GM19023 (cell line): ENCODE data around the gene ZC3H18.
A peak's percentile ranks its signal among the peaks of the same experiment; 100 is the strongest.

Experiments
- ATAC-seq: cut with Tn5 transposase; IDR thresholded peaks from one replicate; pipeline ENCODE4 v1.9.1; 2021; ENCODE audit warnings: mild to moderate bottlenecking, moderate library complexity; ENCODE audit not compliant: unreplicated experiment

Gene ZC3H18

DNA sequence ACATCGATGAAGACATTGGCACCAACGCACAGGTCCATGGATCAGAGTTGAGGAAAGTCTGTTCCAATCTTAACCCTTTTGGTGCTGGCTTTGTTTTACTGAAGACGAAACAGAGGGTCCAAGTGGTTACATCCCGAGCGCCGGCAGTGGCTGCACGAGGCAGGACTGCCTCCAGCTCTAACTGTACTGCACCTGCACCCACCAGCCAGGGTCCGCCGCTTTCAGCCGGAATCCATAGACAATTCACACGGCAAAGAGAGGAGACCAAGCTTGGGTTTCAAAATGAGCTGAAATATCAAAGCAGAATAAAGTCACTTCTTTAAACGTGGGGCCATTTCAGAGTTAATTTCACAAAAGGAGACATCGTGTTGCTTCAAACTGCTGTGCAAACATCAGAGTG is 21.2 kb upstream of the ZC3H18 start:
- no peak for ATAC-seq

DNA sequence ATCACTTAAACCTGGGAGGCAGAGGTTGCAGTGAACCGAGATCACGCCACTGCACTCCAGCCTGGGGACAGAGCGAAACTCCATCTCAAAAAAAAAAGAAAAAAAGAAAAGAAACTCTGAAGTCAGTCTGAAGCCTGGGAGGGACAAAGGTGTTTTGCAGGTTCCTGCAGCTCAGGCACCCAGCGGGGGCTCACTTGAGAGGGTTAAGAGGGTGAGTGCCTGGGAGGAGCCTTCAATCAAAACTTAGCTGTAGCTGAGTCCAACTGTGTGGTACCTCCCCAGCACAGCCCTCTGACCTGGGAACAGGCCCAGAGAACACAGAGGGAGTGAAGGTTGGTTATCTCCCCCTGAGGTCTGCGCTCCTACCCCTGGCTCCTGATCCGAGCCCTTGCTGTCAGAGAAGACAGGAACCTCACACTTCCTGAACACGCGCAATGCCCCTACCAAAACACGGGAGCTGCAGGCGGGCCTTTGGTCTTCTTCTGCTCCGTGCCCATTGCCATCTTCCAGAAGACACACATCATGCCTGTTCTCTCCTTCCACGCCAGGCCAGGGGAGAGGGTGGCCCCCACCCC is 20.4 kb upstream of the ZC3H18 start:
- no peak for ATAC-seq

DNA sequence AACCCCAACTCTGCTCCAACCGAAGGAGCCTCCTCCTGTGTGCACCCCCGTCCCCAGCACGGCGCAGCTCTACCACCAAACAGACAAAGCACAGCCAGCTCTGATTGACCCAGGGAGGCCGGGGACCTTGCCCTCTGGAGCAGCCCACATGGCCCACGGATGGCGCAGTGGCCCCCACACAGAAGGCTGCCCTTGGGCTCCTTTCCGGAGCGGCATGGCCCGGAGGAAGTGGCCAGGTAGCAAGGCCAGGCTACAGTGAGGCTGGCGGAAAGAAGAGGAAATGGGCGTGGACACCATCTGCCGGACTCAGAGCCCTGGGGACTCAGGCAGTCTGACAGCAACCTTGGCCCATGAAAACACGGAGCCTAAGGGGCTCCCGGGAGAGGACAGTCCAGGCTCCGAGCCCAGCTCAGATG is 19.9 kb upstream of the ZC3H18 start:
- no peak for ATAC-seq

DNA sequence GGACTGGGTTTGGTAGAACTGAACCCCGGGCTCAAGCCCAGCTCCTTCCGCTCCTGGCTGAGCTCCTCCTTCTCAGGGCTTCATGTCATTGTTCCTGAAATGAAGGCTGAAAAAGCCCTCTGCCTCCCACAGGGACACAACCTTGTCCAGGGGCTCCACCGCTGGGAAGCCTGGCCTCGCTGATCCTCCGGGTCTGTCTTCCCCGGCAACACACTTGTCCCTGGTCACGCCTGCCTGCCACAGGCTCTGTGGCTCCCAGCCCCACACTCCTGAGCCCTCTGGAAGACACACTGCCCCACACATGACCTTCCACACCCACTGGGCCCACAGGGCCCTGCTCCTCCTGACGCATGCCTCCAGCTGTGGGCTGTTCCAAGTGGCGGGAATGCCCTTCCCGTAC is 18.0 kb upstream of the ZC3H18 start:
- ATAC-seq: no peak

DNA sequence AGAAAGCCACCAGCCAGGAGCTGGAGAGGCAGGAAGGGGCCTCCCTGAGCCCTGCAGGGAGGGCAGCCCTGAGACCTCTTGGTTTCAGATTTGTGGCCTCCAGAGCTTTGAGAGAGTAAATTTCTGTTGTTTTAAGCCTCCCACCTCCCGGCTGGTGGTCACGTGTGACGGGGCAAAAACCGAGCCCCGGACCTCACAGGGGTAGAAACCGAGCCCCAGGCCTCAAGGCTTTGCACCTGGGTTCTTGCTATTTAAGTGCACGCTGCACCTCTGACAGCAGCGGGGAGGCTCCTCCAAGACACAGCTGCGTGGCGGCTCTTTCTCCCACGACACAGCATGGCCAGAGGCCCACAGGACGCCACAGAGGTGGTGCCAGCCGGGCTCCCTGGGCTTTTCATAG is 17.4 kb upstream of the ZC3H18 start:
- ATAC-seq: no peak

DNA sequence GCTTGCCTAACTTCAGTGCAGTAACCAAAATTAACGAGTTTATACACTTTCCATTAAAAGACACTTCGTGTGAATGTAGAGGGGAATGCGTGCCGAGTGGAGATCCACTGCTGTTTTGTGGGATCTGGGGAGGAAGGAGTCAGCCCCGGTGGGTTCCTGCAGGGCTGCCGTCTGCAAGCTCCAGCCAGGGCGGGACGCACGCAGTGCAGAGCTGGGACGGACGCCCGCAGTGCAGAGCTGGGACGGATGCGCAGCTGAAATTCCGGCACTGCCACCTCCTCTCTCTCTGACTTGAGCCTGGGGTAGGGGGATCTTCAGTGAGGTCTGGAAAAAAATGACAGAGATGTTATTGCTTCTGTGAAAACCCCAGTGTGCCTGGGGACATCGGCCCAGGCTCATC is 16.5 kb upstream of the ZC3H18 start:
- no peak for ATAC-seq

DNA sequence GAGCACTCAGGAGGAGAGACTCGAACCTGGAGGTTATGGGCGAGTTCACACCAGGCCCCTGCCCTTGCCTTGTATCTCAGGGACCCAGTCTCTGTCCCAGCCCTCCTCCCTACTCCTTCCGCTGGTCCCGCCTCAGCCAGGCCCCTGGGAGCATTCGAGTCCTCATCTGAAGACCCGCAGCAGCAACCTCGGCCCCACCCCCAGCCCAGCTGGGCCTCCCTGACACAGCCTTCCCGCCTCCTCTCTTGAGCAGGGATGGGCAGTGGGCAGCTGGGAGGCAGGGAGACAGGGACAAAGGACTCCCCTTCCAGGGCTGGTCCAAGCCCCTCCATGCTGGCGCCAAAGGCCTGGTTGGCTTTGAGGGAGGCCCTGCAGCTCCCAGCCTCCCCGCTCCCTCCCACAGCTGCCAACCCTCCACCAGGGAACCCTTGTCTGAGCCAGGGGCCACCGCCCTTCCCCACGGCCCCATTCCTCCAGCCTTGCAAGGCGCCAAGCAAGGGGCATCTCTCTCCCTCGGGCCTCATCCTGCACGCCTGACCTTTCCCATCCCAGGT is 15.4 kb upstream of the ZC3H18 start:
- no peak for ATAC-seq

DNA sequence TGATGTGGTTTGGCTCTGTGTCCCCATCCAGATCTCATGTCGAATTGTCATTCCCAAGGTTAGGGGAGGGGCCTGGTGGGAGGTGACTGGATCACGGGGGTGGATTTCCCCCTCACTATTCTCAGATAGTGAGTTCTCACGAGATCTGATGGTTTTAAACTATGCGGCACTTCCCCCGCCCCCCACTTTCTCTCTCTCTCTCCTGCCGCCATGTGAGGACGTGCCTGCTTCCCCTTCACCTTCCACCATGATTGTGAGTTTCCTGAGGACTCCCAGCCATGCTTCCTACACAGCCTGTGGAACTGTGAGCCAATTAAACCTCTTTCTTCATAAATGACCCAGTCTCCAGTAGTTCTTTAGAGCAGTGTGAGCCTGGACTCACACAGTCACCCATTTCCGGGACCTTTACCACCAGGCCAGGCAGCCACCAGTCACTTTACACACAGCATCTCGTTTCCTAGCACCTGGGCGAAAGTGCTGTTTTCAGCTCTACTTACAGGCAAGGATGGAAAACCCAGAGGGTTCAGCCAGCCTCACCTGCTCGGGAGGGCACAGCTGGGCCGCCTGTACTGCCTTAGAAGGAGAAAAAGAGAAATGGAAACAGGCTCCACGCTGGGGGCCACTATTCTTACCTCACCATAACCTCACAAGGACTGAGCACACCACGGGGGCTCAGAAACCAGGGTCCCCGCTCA is 13.8 kb upstream of the ZC3H18 start:
- no peak for ATAC-seq

DNA sequence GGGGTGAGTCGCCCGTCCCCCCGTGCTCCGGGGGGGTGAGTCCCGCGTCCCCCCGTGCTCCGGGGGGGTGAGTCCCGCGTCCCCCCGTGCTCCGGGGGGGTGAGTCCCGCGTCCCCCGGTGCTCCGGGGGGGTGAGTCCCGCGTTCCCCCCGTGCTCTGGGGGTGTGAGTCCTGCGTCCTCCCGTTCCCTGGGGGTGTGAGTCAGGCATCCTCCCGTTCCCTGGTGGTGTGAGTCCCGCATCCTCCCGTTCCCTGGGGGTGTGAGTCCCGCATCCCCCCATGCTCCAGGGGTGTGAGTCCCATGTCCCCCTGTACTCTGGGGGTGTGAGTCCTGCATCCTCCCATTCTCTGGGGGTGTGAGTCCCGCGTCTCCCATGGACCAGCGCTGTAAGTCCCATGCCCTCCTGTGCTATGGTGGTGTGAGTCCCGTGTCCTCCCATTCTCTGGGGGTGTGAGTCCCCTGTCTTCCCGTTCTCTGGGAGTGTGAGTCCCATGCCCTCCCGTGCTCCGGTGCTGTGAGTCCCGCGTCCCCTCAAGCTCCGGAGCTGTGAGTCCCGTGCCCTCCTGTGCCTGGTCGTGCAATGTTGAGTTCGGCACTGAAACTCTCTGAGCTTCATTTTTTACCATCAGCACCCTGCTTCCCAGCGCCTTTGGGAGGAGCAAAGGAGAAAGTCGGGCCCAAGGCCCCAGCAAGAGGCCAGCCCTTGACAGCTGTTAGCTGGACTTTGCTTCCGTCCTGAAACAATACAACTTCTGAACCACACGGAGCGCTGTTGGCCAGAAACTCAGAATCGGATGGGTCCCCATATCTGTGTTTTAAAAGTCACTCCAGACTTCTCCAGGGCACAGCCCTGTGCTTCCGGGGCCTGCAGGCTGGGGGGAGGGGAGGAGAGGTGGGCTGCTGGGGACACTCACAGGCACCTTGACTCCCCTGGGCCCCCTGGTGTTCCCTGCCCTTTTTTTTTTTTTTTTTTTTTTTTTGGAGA is 11.5 kb upstream of the ZC3H18 start:
- no peak for ATAC-seq

DNA sequence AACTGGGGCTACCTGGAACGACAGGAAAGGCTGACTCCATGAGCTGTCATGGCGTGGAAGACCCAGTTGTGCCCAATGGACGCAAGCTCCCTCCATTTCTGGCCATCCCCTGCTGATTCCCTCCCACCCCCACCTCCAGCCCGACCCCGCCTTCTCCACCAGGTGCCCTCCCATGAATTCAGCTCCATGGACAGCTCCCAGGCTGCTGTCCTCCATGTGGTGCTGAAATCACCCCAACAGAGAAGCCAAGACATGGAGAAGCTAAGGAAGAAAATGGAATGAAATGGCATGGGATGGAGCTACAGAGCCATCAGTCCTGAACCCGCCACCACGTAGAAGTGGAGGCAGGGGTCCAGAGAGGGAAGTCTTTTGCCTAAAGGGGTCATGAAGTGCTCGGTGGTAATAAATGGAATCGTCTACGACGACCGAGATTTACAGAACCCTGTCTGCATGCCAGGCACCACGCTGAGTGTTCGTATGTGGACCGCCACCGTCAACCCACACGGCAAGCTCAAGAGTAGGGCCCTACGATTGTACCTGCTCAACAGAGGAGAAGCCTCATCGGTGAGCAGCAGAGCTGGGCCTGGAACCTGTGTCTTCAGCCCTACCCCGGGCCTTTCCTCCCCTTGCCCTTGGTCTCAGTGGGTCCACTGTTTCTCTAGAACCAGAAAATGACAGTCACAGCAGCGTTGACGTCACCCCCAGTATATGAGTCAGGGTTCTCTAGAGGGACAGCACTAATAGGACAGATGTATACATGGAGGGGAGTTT is 9.3 kb upstream of the ZC3H18 start:
- ATAC-seq: no peak

DNA sequence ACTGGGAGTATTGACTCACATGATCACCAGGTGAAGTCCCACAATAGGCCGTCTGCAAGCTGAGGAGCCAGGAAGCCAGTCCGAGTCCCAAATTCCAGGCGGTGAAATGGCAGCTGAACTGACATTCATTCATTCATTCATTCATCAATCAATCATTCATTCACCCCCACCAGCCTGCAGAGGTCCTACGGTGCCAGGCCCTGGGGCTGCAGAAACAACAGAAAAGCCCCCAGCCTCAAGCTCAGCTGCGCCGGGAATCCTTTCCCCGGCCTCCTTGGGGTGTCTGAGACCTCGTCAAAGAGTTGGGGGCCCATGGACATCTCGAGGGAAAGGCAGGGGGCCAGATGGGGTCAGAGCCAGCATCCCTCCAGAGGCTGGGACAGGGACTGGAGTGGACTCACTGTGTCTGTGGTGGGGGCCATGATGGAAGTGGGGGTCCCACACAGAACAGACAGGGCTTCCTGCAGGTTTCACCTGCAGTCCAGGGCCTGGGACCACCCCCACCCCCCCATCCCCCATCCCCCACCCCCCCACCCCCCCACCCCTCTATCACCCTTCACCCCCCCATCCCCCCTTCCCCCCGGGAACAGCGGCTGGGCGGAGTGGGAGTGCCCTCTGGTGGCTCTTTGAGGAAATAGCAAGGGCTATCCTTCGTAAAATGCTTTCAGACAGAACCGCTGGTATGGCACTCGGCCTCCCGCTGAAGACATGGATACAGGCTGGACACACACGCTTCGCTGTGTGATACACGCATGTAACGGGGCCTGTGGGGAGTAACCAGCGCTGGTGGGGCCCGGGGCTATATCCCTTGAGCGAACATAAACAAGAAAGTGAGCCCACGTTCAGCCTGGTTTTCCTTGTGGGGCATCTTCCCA is 8.5 kb upstream of the ZC3H18 start:
- no peak for ATAC-seq

DNA sequence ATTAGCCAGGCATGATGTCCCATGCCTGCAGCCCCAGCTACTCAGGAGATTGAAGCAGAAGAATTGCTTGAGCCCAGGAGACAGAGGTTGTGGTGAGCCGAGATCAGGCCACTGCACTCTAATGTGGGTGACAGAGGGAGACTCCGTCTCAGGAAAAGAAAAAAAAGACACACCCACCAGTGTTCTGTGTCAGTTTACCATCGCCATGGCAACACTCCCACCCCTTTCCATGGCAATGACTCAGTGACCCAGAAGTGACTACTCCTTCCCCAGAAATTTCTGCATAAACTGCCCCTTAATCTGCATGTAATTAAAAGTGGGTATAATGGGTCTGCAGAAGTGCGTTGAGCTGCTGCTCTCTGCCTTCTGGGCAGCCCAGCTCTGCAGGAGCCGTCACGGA is 4.0 kb upstream of the ZC3H18 start:
- ATAC-seq: no peak

DNA sequence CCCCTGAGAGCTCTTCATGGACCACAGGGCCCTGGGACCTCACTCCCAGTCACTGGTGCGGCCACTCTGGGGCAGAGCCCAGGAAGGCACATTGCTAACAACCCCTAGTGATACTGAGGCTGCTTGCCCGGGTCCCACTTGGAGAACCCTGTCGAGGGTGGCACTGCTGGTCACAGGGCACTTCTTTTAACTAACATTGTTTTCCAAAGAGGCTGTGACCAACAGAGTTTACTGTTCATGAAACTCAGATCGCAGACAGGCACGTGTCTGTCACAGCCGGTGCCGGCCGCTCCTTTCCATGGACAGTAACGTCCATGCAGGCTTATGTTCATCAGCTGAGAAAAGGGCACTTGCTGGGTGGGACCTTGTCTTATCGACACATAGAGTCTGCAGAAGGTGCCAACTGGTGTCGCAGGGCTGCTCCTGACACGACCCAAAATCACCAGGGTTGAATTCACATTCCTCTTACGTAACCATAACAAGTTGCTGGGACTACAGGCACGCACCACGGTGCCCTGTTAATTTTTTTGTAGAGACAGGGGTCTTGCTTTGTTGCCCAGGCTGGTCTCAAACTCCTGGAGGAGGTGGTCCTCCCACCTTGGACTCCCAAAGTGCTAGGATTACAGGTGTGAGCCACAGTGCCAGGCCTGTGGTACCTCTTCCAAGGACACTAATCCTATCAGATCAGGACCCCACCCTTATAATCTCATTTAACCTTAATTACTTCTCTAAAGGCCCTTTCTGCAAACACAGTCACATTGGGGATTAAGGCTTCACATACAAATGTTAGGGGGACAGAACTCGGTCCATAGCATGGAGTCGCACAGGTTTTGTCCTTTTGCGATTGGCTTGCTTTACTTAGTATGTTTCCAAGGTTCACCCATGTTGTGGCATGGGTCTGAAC is 1.2 kb upstream of the ZC3H18 start:
- no peak for ATAC-seq

DNA sequence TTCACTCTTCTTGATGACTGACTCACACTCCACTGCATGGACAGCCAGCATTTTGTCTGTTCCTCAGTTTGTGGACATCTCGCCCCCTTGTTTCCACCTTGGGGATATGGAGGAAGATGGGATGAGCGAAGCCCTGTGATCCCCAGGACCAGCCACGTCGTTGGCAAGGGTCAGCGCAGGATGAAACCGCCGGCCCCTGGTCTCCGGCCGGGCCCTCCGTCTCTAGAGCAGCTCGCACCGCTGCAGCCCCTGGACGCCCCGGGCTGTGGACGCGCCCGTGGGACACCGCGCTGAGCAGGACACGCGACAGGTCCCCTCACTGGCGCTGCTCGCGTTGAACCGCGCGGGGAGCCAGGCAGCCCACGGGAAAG is 604 bp upstream of the ZC3H18 start:
- ATAC-seq: peak; percentile 24

DNA sequence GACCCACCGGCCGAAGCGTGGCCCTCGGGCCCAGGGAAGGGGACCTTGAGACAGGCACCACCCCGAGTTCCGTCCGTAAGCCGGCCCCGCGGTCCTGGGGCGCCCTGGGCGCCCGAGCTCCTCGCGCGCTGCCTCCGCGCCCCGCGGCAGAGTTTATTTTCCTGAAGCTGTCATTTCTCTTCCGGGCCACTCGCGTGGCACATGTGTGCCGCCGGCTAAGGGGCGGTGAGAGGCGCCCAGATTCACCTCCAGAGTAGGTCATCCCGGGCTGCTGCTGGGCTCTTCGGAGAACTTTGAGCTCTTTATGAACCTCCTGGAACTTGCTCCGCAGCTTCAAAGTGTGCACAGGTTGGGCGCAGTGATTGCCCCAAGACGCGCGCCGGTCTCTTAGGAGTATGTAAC is 489 bp downstream of the ZC3H18 start:
- peak; percentile 11 for ATAC-seq

DNA sequence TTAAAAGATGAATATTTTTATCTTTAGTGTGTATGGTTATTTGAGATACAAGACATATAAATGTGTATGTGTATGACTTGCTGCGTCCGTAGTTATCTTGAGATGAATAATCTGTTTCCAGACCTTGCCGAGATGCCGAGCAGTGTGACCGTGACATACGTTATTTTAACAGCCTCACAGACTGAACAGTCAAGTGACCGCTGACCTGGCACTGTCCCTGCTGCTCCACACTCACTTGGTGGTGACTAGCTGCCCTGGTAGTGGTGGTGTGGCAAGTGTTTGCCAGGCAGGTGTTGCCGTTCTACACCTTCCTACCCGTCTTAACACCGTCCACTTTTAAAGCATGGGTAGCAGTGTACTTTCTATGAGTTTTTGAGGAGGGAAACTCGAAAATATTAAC is 5.0 kb downstream of the ZC3H18 start:
- no peak for ATAC-seq

DNA sequence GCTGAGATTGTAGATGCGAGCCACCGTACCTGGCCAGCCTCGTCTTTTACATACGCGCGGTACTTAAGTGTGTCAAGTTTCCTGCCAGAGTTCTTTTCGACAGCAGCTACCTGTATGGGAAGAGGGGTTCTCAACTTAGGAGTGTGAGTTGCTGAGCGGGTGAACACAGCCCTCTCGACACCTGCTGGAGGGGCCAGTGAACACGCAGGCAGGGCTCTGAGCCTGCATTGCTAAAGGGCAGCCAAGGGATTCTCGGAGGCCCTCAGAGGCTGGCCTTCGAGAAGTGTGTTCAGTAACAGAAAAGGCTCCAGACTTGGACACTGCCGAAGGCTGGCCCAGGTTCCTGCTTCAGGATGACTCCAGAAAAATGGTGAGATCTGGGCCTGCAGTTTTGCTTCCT is 6.1 kb downstream of the ZC3H18 start:
- ATAC-seq: no peak

DNA sequence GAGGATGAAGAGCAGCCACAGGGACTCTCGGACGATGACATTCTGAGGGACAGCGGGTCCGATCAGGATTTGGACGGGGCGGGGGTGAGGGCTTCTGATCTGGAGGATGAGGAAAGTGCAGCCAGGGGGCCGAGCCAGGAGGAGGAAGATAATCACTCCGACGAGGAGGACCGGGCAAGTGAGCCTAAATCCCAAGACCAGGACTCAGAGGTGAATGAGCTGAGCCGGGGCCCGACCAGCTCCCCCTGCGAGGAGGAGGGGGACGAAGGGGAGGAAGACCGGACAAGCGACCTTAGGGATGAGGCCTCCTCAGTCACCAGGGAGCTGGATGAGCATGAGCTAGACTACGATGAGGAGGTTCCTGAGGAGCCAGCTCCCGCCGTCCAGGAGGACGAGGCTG is 7.0 kb downstream of the ZC3H18 start:
- ATAC-seq: no peak
